Activated CD4-positive, CD25-positive, alpha-beta regulatory T cell treated with anti-CD3 and anti-CD28 coated beads, Interleukin-2, amount 50 U/mL, for 72 hours (primary cell): ENCODE data around the gene PLXNA2.

ENCODE experiments used
- DNase-seq: peaks from one replicate; pipeline ENCODE4 v3.0.0; 2021

The PLXNA2 gene

DNA sequence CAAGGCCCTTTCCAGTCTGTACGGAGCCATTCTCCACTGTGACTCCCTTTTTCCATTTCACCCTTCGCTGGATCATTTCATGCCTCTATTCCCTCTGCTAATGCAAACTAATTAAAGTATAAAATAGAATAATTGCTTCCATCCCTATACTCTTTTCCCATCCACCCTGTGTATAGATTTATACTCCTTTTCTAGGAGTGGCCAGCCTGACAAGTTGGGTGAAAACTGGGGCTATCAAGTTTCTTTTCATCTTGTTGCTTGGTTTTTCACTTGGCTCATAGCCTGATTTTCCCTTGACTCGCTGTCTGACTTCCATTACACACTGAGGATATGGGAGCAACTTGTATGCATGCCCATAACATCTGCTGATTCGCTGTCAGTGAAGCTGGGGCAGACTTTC lies 107.0 kb downstream of the PLXNA2 start:
- DNase-seq = no peak

GRCh38 chr1:208136459-208137182 lies 107.6 kb downstream of the PLXNA2 start:
- DNase-seq = no peak

DNA sequence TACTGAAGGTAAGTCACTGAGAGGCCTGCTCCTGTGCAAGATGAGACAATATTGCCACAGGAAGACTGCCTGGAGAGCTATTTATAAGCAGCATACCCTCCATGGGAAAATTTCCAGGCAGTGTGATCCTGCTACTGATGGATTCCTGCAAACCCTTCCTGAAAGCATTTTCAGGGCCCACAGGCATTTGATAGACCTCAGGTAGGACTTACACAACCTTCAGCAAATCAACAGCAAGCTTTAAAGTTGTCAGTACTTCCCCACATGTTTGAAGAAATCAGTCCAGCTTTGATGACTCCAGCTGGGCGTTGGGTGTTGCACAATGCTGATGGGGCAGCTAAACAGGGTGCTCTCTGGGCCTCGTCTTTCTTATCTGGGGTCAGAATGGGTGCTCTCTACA lies 108.8 kb downstream of the PLXNA2 start:
- no peak for DNase-seq

- DNase-seq = no peak
These were observed 109.7 kb downstream of the PLXNA2 start for GRCh38 chr1:208134491-208134890.

DNA sequence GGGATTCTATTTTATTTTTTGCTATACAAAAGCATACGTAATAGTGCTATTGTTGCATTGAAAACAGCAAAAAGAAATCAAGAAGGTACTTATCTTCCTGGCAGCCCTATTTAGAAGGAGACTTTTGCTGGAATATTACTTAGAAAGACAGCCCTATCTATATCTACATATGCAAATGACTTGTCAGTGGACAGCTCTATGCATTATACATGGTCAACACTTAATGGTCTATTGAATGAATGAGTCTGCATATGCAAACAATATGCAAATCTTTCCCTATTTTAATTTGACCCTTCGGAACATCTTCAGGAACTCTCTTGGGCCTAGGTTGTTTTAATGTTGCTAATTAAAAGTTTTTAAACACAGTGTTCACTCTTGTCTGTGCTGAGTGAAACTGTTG lies 110.8 kb downstream of the PLXNA2 start:
- no peak for DNase-seq

DNA sequence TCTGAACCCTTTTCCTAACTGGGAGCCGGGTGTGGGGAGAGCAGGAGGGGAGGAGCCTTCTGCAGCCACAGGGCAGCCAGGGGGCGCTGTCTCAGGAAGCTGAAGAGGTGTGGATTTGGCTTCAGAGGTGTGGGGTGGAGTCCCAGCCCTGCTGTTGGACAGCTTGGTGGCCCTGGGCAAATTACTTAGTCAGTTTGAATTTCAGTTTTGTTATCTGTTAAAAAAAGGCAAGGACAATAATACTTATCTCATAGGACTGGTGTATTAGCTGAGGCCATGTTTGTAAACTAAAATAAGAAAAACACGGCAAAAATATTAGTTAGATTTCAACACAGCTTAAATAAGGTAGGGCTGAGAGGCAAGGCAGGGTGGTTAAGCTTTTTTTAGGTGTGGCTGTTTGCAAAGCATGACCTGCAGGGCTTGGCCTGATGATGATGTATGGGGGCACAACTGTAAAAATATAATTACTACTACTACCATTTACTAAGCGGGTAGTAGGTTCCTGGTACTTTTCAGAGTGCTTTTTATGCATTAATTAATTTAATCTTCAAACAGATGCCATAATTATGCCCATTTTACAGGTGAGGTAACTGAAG lies 111.8 kb downstream of the PLXNA2 start:
- DNase-seq = peak; percentile 61

DNA sequence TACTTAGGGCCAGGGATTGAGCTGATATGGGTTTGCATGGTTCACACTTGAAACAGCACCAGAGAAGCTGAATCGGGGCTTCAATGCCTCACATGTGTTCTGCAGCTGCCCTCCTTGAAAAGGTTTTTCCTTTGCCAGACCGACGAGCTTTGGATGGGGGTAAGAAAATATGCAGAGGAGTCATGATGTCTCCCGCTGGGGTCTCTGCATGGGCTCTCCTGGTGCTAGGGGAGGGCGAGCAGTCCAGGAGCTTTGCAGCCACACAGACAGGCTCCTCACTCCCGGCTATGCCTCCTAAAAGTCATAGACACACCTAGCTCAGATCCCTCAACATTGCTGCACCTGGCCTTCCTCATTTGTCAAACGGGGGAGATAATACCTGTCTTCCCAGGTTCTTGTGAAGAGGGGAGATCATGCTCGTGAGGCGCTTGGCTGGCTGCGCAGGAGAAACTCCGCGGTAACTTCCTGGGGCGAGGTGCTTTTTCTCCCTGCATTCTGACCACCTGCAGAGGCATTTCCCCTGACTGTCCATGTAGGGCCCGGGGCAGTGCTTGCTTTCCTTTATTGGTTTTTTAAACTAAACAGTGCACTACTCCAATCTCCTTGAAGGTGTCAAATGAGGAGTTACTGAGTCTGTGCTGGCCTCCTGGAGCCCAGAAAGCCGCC lies 112.4 kb downstream of the PLXNA2 start:
- no peak for DNase-seq

- DNase-seq = no peak
These were observed 114.7 kb downstream of the PLXNA2 start for GRCh38 chr1:208129487-208129886.

DNA sequence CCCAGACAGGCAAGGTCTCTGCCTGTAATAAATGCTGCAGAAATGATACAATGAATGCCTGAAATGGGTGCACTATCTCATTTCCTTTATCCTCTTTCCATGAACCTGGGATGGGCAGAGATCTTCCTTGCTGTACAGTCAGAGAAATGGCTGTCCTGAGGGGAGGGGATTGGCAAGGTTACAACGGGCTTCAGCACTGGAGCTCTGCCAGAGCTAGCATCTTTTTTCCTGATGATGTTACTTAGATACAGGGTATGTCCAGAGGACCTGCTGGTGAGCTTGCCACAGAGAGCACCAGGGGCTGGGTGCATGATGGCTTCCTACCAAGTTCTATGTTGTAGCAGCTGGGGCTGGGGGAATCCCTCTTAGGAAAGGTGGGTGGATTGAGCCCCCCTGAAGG lies 115.1 kb downstream of the PLXNA2 start:
- DNase-seq = no peak

DNA sequence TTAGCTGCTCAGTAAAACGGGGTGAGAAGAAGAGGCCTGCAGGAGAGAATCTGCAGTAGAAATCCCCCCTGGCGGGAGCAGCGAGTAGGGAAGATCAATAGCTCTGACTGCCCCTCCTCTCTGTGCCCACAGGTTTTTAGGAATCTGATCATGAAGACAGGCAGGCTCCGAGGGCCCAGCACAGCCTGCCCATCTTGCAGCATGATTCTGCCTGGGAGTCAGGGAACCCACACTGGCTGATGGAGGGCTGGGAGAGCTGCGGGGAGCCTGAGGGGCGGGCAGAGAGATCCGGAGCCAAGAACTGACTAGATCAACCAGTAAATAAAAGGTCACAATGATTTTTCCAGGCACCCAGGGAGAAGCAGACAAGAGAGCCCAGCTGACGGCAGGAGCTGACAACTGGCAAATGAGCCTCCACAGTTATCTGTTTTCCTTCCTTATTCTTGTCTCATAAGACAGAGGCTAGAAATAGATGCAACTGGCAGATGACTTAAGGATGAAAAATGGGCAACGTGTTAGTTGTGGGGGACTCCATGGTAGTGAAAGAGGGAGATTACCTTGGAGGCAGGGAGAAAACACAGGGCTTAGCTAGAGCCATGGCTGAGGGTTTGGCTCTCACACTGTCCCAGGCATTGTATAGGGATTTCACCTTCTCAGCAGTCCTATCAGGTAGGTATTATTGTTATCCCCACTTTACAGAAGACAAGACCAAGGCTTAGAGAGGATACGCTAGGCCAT lies 116.2 kb downstream of the PLXNA2 start:
- DNase-seq = no peak

DNA sequence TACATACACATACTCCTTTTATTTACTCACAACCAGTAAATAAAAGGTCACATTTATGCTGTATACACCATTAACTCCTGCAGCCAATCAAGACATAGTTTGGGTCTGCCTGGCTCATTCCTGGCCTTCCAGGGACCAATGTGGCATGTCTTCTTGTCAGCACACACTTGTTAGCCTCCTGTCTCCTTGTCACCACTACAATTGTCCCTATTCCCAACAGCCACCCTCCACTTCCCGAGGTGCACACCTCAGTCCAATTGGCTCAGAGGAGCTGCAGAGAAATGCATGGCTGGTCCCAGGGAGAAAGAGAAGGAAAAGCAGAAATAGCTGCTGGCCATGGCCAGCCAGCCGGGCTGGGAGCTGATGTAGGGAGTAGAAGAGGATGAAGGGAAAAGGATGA lies 116.9 kb downstream of the PLXNA2 start:
- DNase-seq = no peak

DNA sequence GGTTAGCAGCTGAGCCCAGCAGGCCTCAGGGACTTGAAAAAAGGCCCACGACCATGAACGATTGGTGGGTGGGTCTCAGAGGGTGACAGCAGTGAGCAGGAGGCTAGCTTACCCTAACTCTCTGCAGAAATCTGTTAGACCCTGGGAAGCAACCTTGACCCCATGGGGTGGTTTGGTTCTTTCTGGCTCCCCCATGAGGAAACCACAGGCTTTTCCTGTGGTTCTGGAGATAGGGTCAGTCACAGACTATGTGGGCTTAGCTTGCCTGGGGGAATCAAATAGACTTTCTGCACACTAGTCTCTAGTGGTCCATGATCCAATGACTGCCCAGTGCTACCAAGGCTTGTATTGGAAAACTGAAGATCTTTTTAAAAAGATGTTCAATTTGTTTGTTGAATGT lies 118.1 kb downstream of the PLXNA2 start:
- no peak for DNase-seq

DNA sequence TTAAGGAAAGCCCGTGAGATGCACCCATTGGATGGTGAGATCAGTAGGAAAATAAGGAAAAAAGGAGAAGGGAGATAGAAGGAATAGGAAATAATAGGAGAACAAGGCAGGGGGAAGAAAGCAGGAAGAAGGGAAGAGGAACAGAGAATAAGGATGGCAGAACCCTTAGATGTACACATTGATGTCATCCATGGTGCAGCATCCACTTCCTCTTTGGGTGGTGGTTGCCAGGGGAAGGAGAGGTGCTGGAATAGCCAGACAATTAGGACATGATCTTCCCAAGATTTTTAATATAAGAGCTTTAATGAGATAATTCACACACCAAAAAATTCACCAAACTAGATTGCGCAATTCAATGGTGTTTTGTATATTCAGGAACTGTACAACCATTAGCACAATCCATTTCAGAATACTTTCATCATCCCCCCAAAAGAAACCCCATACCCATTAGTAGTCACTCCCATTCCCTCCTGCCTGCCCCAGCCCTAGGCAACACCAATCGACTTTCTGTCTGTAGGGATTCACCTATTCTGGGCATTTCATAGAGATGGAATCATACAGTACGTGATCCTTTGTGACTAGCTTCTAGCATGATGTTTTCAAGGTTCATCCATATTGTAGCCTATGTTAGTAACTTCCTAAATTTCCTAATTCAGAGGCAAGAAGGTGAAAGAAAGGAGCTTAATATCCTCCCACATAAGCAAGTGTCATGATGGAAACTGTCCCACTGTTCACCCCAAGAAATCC lies 121.4 kb downstream of the PLXNA2 start:
- no peak for DNase-seq

DNA sequence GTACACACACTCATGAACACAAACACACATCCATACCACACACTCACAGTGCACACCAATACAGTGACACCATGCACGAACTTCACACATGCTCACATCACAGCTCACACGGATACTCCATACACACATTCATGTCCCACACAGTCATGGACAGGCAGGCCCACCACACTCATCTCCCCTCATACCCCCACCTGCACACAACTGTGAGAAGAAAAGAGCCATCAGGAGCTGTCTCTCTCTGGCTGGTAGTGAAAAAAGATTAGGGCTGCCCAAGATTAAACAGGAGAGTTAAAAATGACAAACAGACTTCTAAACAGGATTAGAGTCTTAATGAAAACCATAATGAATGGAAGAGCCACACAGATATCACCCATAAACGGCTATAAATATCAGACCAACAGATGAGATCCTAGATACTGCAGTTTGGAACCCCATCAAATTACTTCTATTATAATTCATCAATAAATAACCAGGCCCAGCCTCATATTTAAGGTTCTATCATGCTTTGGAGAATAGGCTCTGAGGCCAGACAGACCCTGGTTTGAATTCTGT lies 122.3 kb downstream of the PLXNA2 start:
- DNase-seq = no peak

GRCh38 chr1:208120431-208120790 lies 123.8 kb downstream of the PLXNA2 start:
- no peak for DNase-seq

DNA sequence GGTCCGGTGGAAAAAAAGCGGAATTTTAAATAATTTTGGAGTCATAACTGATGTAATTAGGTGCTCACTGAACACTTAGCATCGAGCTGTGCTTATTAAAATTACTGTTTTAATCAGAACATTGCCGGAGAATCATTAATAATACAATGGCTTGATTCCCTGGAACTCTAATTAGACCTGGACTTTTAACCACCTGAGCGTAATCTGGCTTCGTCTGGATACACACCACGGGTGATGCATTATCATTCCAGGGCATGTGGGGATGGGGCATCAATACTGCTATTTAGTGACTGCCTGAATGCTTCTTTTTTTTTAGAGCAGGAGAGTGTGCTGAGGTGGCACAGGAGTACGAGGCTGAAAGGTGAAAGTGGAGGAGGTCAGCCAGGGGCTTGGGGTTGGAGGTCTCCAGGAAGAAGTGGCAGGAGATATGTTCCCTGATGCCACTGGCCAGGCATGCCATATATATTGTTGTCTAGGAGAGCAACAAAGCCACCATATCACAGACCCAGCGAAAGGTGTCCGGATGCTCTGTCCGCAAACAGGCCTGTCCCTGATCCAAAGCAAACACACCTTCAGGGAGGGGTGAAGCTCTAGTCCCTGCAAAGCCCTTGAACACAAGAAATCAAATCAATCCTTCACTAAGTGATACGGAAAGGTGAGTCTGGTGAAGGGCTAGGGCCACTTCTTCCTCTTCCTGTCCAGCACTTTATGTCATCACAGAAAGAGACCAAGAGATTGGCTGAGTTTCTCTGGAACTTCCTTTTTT lies 125.2 kb downstream of the PLXNA2 start:
- no peak for DNase-seq

- DNase-seq = no peak
These were observed 125.9 kb downstream of the PLXNA2 start for GRCh38 chr1:208118306-208118705.

DNA sequence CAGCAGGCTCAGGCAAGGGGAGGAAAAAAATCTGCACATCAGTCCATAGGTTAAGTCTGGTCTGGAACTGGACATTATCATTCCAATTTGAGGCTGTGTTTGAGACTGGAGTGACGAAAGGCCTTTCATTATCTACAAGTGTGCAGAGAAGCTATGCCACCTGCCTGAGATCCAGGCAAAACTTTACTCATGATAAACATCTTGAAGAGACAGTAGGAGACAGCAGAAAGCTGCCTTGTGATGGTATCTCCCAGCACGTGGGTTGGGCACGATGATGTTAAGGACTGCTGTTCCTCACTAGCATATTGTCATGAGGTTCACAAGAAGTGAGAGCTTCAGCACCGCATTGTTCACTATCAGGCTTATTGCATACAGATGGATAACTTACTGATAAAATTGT lies 126.4 kb downstream of the PLXNA2 start:
- DNase-seq = no peak

DNA sequence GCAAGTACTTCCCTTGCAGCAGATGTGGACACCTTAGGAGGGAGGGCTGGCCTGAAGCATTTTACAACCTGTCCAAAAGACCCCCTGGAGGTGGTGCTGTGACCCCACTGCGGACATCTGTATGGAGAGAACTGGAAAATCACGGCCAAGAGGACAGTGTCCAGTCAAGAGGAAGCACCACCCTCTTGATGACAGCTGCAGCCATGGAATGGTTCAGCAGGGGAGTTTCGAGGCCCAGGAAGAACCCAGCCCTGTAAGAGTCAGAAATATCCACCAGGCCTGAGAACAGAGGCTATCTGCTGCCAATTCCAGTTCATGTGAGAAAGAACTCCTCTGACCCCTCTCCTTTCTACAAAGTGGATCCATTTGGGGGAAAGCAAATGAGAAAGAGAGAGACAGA lies 126.8 kb downstream of the PLXNA2 start:
- DNase-seq = no peak

GRCh38 chr1:208115924-208116640 lies 128.1 kb downstream of the PLXNA2 start:
- DNase-seq = no peak

DNA sequence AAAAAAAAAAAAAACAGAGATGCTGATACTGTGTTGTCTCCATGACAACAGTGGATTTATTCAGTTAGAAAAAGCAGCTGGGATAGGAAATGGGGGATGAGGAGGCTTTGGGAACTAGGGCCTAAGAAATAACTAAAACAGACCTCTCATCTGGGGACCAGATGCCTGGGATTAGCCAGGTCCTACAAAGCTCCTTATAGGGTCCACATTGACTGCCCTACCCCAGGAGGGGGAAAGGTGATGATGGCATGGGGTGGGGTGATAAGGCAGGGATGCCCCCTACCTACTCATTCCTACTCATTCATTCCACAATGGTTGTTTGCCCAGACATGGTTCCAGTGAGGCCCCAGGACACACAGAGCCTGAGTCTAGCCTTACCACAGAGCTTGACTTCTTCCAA lies 131.2 kb downstream of the PLXNA2 start:
- no peak for DNase-seq
